ENCODE measurements around the gene ENTHD1. TPM values are rescaled to one million over a fixed set of nuclear protein-coding genes. Genes with fewer than 3 reads are reported as not detected.

Gene ENTHD1
- total and polyA plus RNA-seq, 10 of the 15 experiments (the other 5 are each of a cell fraction or from before 2014, with no cell fraction given): 0.09 to 0.52 (median 0.21) TPM; not detected in 1

GRCh38 chr22:39805117-39805516, 88.4 kb downstream of the ENTHD1 start:
- H3K27ac ChIP-seq (ENCODE audit: control insufficient read depth, insufficient read depth): no peak overlapping the region
- intact Hi-C loops (cut with micrococcal nuclease; ENCODE audit: unreplicated experiment): no loop called here
- no peaks in the 10 kb centered on the region for H3K36me3 ChIP-seq (ENCODE audit: control insufficient read depth in 2 of 2, insufficient read depth in 2 of 2, low read length in 1 of 2)
- ATAC-seq (no peak), FAIRE-seq (no peak), DNase-seq (ENCODE audit: low read depth, low spot score) (no peak)
- H3K79me2 ChIP-seq (ENCODE audit: control insufficient read depth, insufficient read depth, low read length): no peaks in the 10 kb centered on the region
- no peaks in the 10 kb centered on the region; the same call in 2 of the 3 replicates for H3K9me3 ChIP-seq (replicated peaks; ENCODE audit: control insufficient read depth, insufficient read depth, low read length)
- ChIA-PET SMC1A (ENCODE audit: uncharacterized antibody, unreplicated experiment) (interaction anchor here (0.8 kb wide), 1 partner anchor 11 kb away, joined by 3 read pairs; no protein-coding TSS in a partner anchor), CTCF (interaction anchor here (0.6 to 3.8 kb wide), 3 partner anchors 18 to 25 kb away, joined by 3 to 10 read pairs (median 4); no protein-coding TSS in a partner anchor), POLR2A (no interaction called here), RAD21 (ENCODE audit: unreplicated experiment) (no interaction called here)
- BruUV-seq (replicated peaks): no TSS peak
- no peaks in the 10 kb centered on the region for H4K20me1 ChIP-seq (ENCODE audit: control insufficient read depth, insufficient read depth)
- no peak overlapping the region for H3K4me2 ChIP-seq (ENCODE audit: control insufficient read depth, insufficient read depth)
- H3K27me3 ChIP-seq (replicated peaks in 1 of 2; ENCODE audit: control insufficient read depth in 2 of 2, insufficient read depth in 2 of 2, low read length in 1 of 2): no peaks in the 10 kb centered on the region
- H3K9ac ChIP-seq (ENCODE audit: control insufficient read depth, insufficient read depth, low read length): no peak overlapping the region
- no peak overlapping the region for H2AFZ ChIP-seq (ENCODE audit: control insufficient read depth, low read depth, low read length)
- 67% methylated on average over 5 of the region's 5 CpGs for WGBS (ENCODE audit: insufficient coverage, insufficient replicate concordance, low lambda C conversion rate, missing lambda C conversion rate)
- TF ChIP-seq NKRF (conservative IDR thresholded peaks at IDR 0.05): no peak
- TF ChIP-seq, protein P1, sequence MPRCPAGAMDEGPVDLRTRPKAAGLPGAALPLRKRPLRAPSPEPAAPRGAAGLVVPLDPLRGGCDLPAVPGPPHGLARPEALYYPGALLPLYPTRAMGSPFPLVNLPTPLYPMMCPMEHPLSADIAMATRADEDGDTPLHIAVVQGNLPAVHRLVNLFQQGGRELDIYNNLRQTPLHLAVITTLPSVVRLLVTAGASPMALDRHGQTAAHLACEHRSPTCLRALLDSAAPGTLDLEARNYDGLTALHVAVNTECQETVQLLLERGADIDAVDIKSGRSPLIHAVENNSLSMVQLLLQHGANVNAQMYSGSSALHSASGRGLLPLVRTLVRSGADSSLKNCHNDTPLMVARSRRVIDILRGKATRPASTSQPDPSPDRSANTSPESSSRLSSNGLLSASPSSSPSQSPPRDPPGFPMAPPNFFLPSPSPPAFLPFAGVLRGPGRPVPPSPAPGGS (IDR thresholded peaks at IDR 0.05; ENCODE audit: borderline replicate concordance, insufficient read depth, low read depth, low read length, poor library complexity, severe bottlenecking): no peak
- no peak for TF ChIP-seq SP1 (IDR thresholded peaks at IDR 0.05; ENCODE audit: low read depth, low read length)
- TF ChIP-seq PBX3 (IDR thresholded peaks at IDR 0.05; ENCODE audit: insufficient replicate concordance, low read depth, low read length): no peak
- no peak for TF ChIP-seq STAT1 (conservative IDR thresholded peaks at IDR 0.05)
- no peak for TF ChIP-seq ZNF217 (IDR thresholded peaks at IDR 0.05)
- TF ChIP-seq ZSCAN29 (IDR thresholded peaks at IDR 0.05): no peak
- TF ChIP-seq MLLT1 (IDR thresholded peaks at IDR 0.05): no peak
- TF ChIP-seq TARDBP (IDR thresholded peaks at IDR 0.05; ENCODE audit: borderline replicate concordance): no peak
- TF ChIP-seq ATF7 (IDR thresholded peaks at IDR 0.05; ENCODE audit: low read depth): no peak
- no peak for TF ChIP-seq POLR2AphosphoS5 (IDR thresholded peaks at IDR 0.05; ENCODE audit: low read length)
- no peak for TF ChIP-seq CBX3 (IDR thresholded peaks at IDR 0.05; ENCODE audit: borderline replicate concordance, low read depth)
- H3K4me3 ChIP-seq: no peak overlapping the region
- in situ Hi-C loops (cut with MboI): no loop called here
- peaks cover 11% of the 10 kb centered on the region for H3K4me1 ChIP-seq (ENCODE audit: control insufficient read depth, insufficient read depth, low read length)

Data from GM12878 (cell line).